ENCODE data around the gene AATK.
"Not testable (repeated sequence)": the region's sequence is repeated elsewhere in the genome, so short reads cannot be mapped to it uniquely, and the experiment has no call there.

DNA sequence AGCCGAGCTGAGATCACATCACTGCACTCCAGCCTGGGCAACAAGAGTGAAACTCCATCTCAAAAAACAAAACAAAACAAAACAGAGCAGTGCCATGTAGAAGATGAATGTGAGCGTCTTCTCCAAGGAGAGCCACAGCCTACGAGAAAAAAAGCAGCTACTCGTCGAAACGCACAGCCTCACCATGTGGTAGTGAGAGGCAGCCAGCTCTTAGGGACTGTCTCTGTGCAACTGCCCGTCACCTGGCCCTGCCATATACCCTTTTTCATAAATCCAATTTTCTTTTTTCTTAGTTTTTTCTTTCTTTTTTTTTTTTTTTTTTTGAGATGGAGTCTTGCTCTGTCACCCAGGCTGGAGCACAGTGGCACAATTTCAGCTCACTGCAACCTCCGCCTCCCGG is 12.0 kb downstream of the AATK start:
- not testable (repeated sequence) for TF ChIP-seq YY1 (IDR thresholded peaks at IDR 0.05; ENCODE audit: insufficient read depth, insufficient read length); SUZ12 (IDR thresholded peaks at IDR 0.05; ENCODE audit: extremely low read depth, insufficient read depth, insufficient read length)

Measured in NT2/D1 (cell line).